Brain microvascular endothelial cell (primary cell): ENCODE results near the gene HS6ST3.
"Not testable (repeated sequence)": the region's sequence is repeated elsewhere in the genome, so short reads cannot be mapped to it uniquely, and the experiment has no call there.

ENCODE experiments used
- DNase-seq: peaks from one replicate; pipeline ENCODE4 v3.0.0-alpha.2; 2020
- H3K27ac ChIP-seq: fragments of 250-450 bp; sonication (Bioruptor Pico); 2 replicates; pipeline ENCODE4 v1.5.1; 2020; ENCODE audit warnings: mild to moderate bottlenecking, moderate library complexity
- H3K27me3 ChIP-seq: fragments of 250-450 bp; sonication (Bioruptor Pico); replicated peaks from 2 replicates; pipeline ENCODE4 v1.5.1; 2020; ENCODE audit warnings: mild to moderate bottlenecking
- H3K36me3 ChIP-seq: fragments of 250-450 bp; sonication (Bioruptor Pico); replicated peaks from 2 replicates; pipeline ENCODE4 v1.5.1; 2020; ENCODE audit warnings: mild to moderate bottlenecking
- H3K4me3 ChIP-seq: 2 replicates; pipeline ENCODE4 v1.5.1; 2011; ENCODE audit warnings: low read depth, mild to moderate bottlenecking, control low read depth, low read length, moderate library complexity
- CTCF ChIP-seq: IDR thresholded peaks from 2 replicates; pipeline ENCODE4 v1.5.1; 2011; ENCODE audit warnings: low read depth, mild to moderate bottlenecking, moderate library complexity, low read length, control low read depth, inconsistent platforms; ENCODE audit errors: missing control alignments
- in situ Hi-C: cut with HindIII; loops from 2 replicates; pipeline ENCODE4 v1.10.0; 2017; ENCODE audit warnings: low sequenced_read_pairs, low pct_ligation_motif_present

Gene HS6ST3

GRCh38 chr13:96771486-96772367 is 681.8 kb downstream of the HS6ST3 start:
- DNase-seq = no peak
- Histone ChIP-seq H3K4me3 (no peak overlapping the region), H3K27me3 (no peaks in the 10 kb centered on the region), H3K27ac (no peak overlapping the region), H3K36me3 (no peaks in the 10 kb centered on the region)
- in situ Hi-C loops = no loop called here
- no peak for TF ChIP-seq CTCF

DNA sequence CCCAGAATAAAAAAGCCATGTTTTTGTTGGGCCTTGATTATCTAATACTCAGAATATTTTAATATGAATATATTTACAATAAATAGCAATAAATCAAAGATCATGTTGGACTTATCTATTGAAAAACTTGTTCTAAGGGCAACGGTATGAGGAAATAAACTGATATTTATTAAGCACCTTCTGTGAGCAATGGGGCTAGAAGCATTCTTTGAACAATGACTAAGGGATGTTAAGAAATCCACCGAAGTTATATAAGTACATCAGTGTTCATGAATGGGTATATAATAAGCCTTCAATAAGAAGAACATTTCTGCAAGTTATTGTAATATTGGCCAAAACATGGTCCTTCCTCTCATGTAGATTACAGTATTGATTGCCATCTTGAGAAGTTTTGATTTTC is 682.5 kb downstream of the HS6ST3 start:
- no peak for DNase-seq
- TF ChIP-seq CTCF = no peak
- Histone ChIP-seq H3K36me3 (no peaks in the 10 kb centered on the region), H3K27me3 (no peaks in the 10 kb centered on the region), H3K4me3 (no peak overlapping the region), H3K27ac (no peak overlapping the region)
- in situ Hi-C loops = no loop called here

DNA sequence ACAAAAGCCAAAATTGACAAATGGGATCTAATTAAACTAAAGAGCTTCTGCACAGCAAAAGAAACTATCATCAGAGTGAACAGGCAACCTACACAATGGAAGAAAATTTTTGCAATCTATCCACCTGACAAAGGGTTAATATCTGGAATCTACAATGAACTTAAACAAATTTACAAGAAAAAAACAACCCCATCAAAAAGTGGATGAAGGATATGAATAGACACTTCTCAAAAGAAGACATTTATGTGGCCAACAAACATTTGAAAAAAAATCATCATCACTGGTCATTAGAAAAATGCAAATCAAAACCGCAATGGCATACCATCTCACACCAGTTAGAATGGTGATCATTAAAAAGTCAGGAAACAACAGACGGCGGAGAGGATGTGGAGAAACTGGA is 688.4 kb downstream of the HS6ST3 start:
- H3K27me3 ChIP-seq, H3K4me3 ChIP-seq, H3K36me3 ChIP-seq, H3K27ac ChIP-seq, DNase-seq, in situ Hi-C loops: not testable (repeated sequence)

DNA sequence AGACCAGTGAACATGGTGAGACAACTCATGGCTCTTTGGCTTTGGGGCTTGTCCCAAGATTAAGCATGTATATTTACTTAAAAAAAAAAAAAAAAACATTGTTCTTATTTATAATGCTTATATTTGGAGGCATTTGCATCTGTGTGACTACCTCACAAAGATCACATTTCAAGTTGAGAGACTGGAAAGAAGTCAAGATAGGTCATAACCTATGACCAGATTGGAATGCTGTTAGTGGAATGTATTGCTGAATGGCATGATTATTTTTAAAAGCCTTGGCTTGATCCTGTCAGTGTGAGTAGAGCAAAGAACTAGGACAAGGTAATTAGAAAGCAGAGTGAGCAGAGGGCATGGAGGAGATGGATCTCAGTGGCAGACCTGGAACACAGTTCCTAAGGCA is 689.8 kb downstream of the HS6ST3 start:
- DNase-seq = no peak
- Histone ChIP-seq H3K36me3 (no peaks in the 10 kb centered on the region), H3K27me3 (no peaks in the 10 kb centered on the region), H3K4me3 (no peak overlapping the region), H3K27ac (no peak overlapping the region)
- in situ Hi-C loops = no loop called here
- no peak for TF ChIP-seq CTCF

- peak; percentile 6 for DNase-seq
- in situ Hi-C loops = no loop called here
- TF ChIP-seq CTCF = no peak
- Histone ChIP-seq H3K27ac (no peak overlapping the region), H3K36me3 (no peaks in the 10 kb centered on the region), H3K4me3 (no peak overlapping the region), H3K27me3 (no peaks in the 10 kb centered on the region)
Measured at GRCh38 chr13:96780105-96780504, 690.2 kb downstream of the HS6ST3 start.

- no peak for DNase-seq
Measured at GRCh38 chr13:96781141-96781540, 691.2 kb downstream of the HS6ST3 start.

More at GRCh38 chr13:96781141-96781540, 691.2 kb downstream of the HS6ST3 start:
- TF ChIP-seq CTCF = no peak
- no peak overlapping the region for H3K4me3 ChIP-seq
- in situ Hi-C loops = no loop called here
- H3K27me3 ChIP-seq = no peaks in the 10 kb centered on the region
- no peak overlapping the region for H3K27ac ChIP-seq
- H3K36me3 ChIP-seq = no peaks in the 10 kb centered on the region
